WTC11 (cell line): ENCODE data around the gene GLT1D1. TPM values are rescaled to one million over a fixed set of nuclear protein-coding genes. Genes with fewer than 3 reads are reported as not detected.

ENCODE experiments used
- ATAC-seq: fragments of 200-7000 bp; cut with Tn5 transposase; 2 replicates; pipeline ENCODE4 v1.10.0; 2021; ENCODE audit warnings: mild to moderate bottlenecking, moderate library complexity
- CTCF ChIA-PET: fragments of 300-600 bp; sonication (Branson Sonifier 250); formaldehyde crosslinking; loops from one replicate; lab custom pipeline; 2021; ENCODE audit warnings: antibody characterized with exemption; lab: Charles Lee
- POLR2A ChIA-PET: fragments of 350-600 bp; sonication (Branson Sonifier 250); formaldehyde crosslinking; loops from one replicate; lab custom pipeline; 2021; ENCODE audit warnings: antibody characterized with exemption; lab: Charles Lee
- DNase-seq: peaks from one replicate; pipeline ENCODE4 v3.0.0; 2021; ENCODE audit warnings: low spot score
- H3K27ac Mint-ChIP-seq: 2 replicates; pipeline ENCODE4 v1.8.0; 2021; ENCODE audit warnings: mixed read lengths
- H3K27me3 Mint-ChIP-seq: 2 replicates; pipeline ENCODE4 v1.8.0; 2021; ENCODE audit warnings: low read depth, mild to moderate bottlenecking, moderate library complexity, mixed read lengths
- H3K36me3 Mint-ChIP-seq: 2 replicates; pipeline ENCODE4 v1.8.0; 2021; ENCODE audit warnings: mixed read lengths
- H3K4me1 Mint-ChIP-seq: 2 replicates; pipeline ENCODE4 v1.8.0; 2022; ENCODE audit warnings: mixed read lengths
- H3K4me3 Mint-ChIP-seq: 2 replicates; pipeline ENCODE4 v1.8.0; 2021; ENCODE audit warnings: mild to moderate bottlenecking, moderate library complexity, mixed read lengths
- H3K9me3 Mint-ChIP-seq: 2 replicates; pipeline ENCODE4 v1.8.0; 2021; ENCODE audit warnings: mixed read lengths
- CBFB ChIP-seq: sonication (generic); formaldehyde crosslinking; IDR thresholded peaks from 2 replicates; pipeline ENCODE4 v1.8.1; 2022; ENCODE audit warnings: mild to moderate bottlenecking, low read depth, missing genetic modification reagents
- CREM ChIP-seq: sonication (generic); formaldehyde crosslinking; IDR thresholded peaks from 2 replicates; pipeline ENCODE4 v1.8.1; 2022; ENCODE audit warnings: mild to moderate bottlenecking, missing genetic modification reagents, moderate library complexity
- ELF4 ChIP-seq: sonication (generic); formaldehyde crosslinking; IDR thresholded peaks from 2 replicates; pipeline ENCODE4 v1.8.1; 2022; ENCODE audit warnings: low read depth, mild to moderate bottlenecking, moderate library complexity, missing genetic modification reagents
- FOXK1 ChIP-seq: sonication (generic); formaldehyde crosslinking; IDR thresholded peaks from 2 replicates; pipeline ENCODE4 v1.8.0; 2022; ENCODE audit warnings: mild to moderate bottlenecking, moderate library complexity, missing genetic modification reagents
- FOXP1 ChIP-seq: sonication (generic); formaldehyde crosslinking; IDR thresholded peaks from 2 replicates; pipeline ENCODE4 v1.8.0; 2022; ENCODE audit warnings: missing genetic modification reagents, mild to moderate bottlenecking, moderate library complexity, borderline replicate concordance
- GTF2I ChIP-seq: fragments of 250-450 bp; sonication (Bioruptor Pico); conservative IDR thresholded peaks from 2 replicates; pipeline ENCODE4 v1.4.0; 2021; ENCODE audit warnings: mild to moderate bottlenecking
- HMGA2 ChIP-seq: fragments of 250-450 bp; sonication (Bioruptor Pico); IDR thresholded peaks from 2 replicates; pipeline ENCODE4 v1.4.0; 2021; ENCODE audit warnings: mild to moderate bottlenecking, moderate library complexity
- JUN ChIP-seq: sonication (generic); formaldehyde crosslinking; IDR thresholded peaks from 2 replicates; pipeline ENCODE4 v1.8.0; 2023; ENCODE audit warnings: mild to moderate bottlenecking, missing genetic modification reagents
- KAT7 ChIP-seq: sonication (generic); formaldehyde crosslinking; IDR thresholded peaks from 2 replicates; pipeline ENCODE4 v1.8.1; 2023; ENCODE audit warnings: missing genetic modification reagents, mild to moderate bottlenecking, borderline replicate concordance
- MYBL2 ChIP-seq: sonication (generic); formaldehyde crosslinking; IDR thresholded peaks from 2 replicates; pipeline ENCODE4 v1.8.1; 2023; ENCODE audit warnings: mild to moderate bottlenecking, moderate library complexity, missing genetic modification reagents
- NFATC4 ChIP-seq: fragments of 250-450 bp; sonication (Bioruptor Pico); IDR thresholded peaks from 2 replicates; pipeline ENCODE4 v1.9.0; 2021; ENCODE audit warnings: mild to moderate bottlenecking
- NFYB ChIP-seq: sonication (generic); formaldehyde crosslinking; conservative IDR thresholded peaks from 2 replicates; pipeline ENCODE4 v1.8.0; 2022; ENCODE audit warnings: low read depth, missing genetic modification reagents
- NR2C2 ChIP-seq: sonication (generic); formaldehyde crosslinking; IDR thresholded peaks from 2 replicates; pipeline ENCODE4 v1.8.0; 2022; ENCODE audit warnings: mild to moderate bottlenecking, missing genetic modification reagents
- OVOL2 ChIP-seq: fragments of 250-450 bp; sonication (Bioruptor Pico); IDR thresholded peaks from 2 replicates; pipeline ENCODE4 v1.9.0; 2021; ENCODE audit warnings: mild to moderate bottlenecking, borderline replicate concordance
- PRRX2 ChIP-seq: fragments of 250-450 bp; sonication (Bioruptor Pico); IDR thresholded peaks from 2 replicates; pipeline ENCODE4 v1.8.0; 2021; ENCODE audit warnings: mild to moderate bottlenecking
- SMAD3 ChIP-seq: sonication (generic); formaldehyde crosslinking; IDR thresholded peaks from 2 replicates; pipeline ENCODE4 v1.8.0; 2022; ENCODE audit warnings: missing genetic modification reagents, mild to moderate bottlenecking, borderline replicate concordance
- SMAD4 ChIP-seq: sonication (generic); formaldehyde crosslinking; IDR thresholded peaks from 2 replicates; pipeline ENCODE4 v1.8.0; 2022; ENCODE audit warnings: mild to moderate bottlenecking, missing genetic modification reagents
- TEAD4 ChIP-seq: sonication (generic); formaldehyde crosslinking; IDR thresholded peaks from 2 replicates; pipeline ENCODE4 v1.8.0; 2022; ENCODE audit warnings: mild to moderate bottlenecking, missing genetic modification reagents
- TP53 ChIP-seq: sonication (generic); formaldehyde crosslinking; IDR thresholded peaks from 2 replicates; pipeline ENCODE4 v1.8.1; 2023; ENCODE audit warnings: mild to moderate bottlenecking, missing genetic modification reagents
- ZNF121 ChIP-seq: sonication (generic); formaldehyde crosslinking; IDR thresholded peaks from 2 replicates; pipeline ENCODE4 v1.8.0; 2023; ENCODE audit warnings: missing genetic modification reagents
- ZNF219 ChIP-seq: sonication (generic); formaldehyde crosslinking; IDR thresholded peaks from 2 replicates; pipeline ENCODE4 v1.8.0; 2023; ENCODE audit warnings: missing genetic modification reagents, mild to moderate bottlenecking, borderline replicate concordance
- ZNF232 ChIP-seq: sonication (generic); formaldehyde crosslinking; IDR thresholded peaks from 2 replicates; pipeline ENCODE4 v1.8.0; 2022; ENCODE audit warnings: mild to moderate bottlenecking, missing genetic modification reagents
- ZNF317 ChIP-seq: sonication (generic); formaldehyde crosslinking; IDR thresholded peaks from 2 replicates; pipeline ENCODE4 v1.8.1; 2023; ENCODE audit warnings: low read depth, mild to moderate bottlenecking, moderate library complexity, missing genetic modification reagents, borderline replicate concordance
- total RNA-seq: library from RNA; stranded (reverse); gene quantifications from 3 replicates; pipeline ENCODE4 v1.2.3, GENCODE V29; 2021
- TF ChIP-seq, protein P1 (sequence below): sonication (generic); formaldehyde crosslinking; IDR thresholded peaks from 2 replicates; pipeline ENCODE4 v1.8.0; 2023; ENCODE audit warnings: missing genetic modification reagents, mild to moderate bottlenecking, borderline replicate concordance
- TF ChIP-seq, protein P2 (sequence below): sonication (generic); formaldehyde crosslinking; IDR thresholded peaks from 2 replicates; pipeline ENCODE4 v1.8.0; 2022; ENCODE audit warnings: mild to moderate bottlenecking, missing genetic modification reagents
- TF ChIP-seq, protein P3 (sequence below): fragments of 250-450 bp; sonication (Bioruptor Pico); IDR thresholded peaks from 2 replicates; pipeline ENCODE4 v1.9.0; 2021; ENCODE audit warnings: mild to moderate bottlenecking
- TF ChIP-seq, protein P4 (sequence below): sonication (generic); formaldehyde crosslinking; IDR thresholded peaks from 2 replicates; pipeline ENCODE4 v1.8.1; 2022; ENCODE audit warnings: low read depth, mild to moderate bottlenecking, moderate library complexity, missing genetic modification reagents, borderline replicate concordance
- TF ChIP-seq, protein P5 (sequence below): sonication (generic); formaldehyde crosslinking; conservative IDR thresholded peaks from 2 replicates; pipeline ENCODE4 v1.8.1; 2022; ENCODE audit warnings: mild to moderate bottlenecking, missing genetic modification reagents

GLT1D1 gene
- total RNA-seq, 1 experiment from 2014 or later, result 1.5 TPM

DNA sequence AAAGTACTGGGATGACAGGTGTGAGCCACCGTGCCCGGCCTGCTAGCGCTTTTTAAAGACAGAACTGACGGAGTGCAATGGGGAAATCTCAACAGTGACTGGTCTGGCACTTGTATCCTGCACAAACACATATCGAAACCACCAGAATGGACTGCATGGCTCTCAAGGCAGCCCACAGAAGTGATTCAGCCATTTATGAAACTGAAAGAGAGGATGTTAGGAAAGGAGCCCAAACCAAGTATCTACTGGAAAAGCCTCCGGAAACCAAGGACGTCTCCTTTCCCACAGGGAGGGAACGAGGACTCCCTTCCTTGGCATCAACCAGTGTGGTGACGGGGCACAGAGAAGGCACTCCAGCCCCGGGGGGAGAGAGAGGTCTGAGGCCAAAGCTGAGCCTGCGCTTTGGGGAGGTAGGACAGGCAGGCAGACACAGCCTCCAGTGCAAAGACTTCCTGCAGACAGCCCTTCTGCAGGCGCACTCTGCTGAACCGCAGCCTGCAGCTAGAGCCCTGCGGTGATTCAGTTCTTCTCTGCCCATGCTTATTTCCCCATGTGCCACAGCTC, 46.0 kb upstream of the GLT1D1 start:
- POLR2A ChIA-PET, result no interaction called here
- H3K9me3 Mint-ChIP-seq, result peaks cover 49% of the 10 kb centered on the region
- H3K4me3 Mint-ChIP-seq, result no peak overlapping the region
- ATAC-seq, result no peak
- CTCF ChIA-PET, result no interaction called here
- H3K36me3 Mint-ChIP-seq, result peaks cover 74% of the 10 kb centered on the region
- no peak for DNase-seq
- H3K27me3 Mint-ChIP-seq, result no peaks in the 10 kb centered on the region; the same call in 1 of the 2 replicates
- H3K4me1 Mint-ChIP-seq, result no peaks in the 10 kb centered on the region
- H3K27ac Mint-ChIP-seq, result no peak overlapping the region
- TF ChIP-seq ZNF317, result no peak
- TF ChIP-seq KAT7 (CRISPR knock-in tag), result no peak
- TF ChIP-seq TP53, result no peak
- TF ChIP-seq HMGA2 (CRISPR knock-in tag), result no peak
- TF ChIP-seq ZNF219 (CRISPR knock-in tag), result no peak
- TF ChIP-seq, protein P1, sequence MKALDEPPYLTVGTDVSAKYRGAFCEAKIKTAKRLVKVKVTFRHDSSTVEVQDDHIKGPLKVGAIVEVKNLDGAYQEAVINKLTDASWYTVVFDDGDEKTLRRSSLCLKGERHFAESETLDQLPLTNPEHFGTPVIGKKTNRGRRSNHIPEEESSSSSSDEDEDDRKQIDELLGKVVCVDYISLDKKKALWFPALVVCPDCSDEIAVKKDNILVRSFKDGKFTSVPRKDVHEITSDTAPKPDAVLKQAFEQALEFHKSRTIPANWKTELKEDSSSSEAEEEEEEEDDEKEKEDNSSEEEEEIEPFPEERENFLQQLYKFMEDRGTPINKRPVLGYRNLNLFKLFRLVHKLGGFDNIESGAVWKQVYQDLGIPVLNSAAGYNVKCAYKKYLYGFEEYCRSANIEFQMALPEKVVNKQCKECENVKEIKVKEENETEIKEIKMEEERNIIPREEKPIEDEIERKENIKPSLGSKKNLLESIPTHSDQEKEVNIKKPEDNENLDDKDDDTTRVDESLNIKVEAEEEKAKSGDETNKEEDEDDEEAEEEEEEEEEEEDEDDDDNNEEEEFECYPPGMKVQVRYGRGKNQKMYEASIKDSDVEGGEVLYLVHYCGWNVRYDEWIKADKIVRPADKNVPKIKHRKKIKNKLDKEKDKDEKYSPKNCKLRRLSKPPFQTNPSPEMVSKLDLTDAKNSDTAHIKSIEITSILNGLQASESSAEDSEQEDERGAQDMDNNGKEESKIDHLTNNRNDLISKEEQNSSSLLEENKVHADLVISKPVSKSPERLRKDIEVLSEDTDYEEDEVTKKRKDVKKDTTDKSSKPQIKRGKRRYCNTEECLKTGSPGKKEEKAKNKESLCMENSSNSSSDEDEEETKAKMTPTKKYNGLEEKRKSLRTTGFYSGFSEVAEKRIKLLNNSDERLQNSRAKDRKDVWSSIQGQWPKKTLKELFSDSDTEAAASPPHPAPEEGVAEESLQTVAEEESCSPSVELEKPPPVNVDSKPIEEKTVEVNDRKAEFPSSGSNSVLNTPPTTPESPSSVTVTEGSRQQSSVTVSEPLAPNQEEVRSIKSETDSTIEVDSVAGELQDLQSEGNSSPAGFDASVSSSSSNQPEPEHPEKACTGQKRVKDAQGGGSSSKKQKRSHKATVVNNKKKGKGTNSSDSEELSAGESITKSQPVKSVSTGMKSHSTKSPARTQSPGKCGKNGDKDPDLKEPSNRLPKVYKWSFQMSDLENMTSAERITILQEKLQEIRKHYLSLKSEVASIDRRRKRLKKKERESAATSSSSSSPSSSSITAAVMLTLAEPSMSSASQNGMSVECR (CRISPR knock-in tag), result no peak
- TF ChIP-seq NFYB (CRISPR knock-in tag), result no peak
- TF ChIP-seq SMAD3, result no peak
- TF ChIP-seq GTF2I (CRISPR knock-in tag), result no peak
- no peak for TF ChIP-seq NFATC4
- no peak for TF ChIP-seq CREM (CRISPR knock-in tag)
- TF ChIP-seq TEAD4, result no peak
- no peak for TF ChIP-seq OVOL2 (CRISPR knock-in tag)
- TF ChIP-seq, protein P2, sequence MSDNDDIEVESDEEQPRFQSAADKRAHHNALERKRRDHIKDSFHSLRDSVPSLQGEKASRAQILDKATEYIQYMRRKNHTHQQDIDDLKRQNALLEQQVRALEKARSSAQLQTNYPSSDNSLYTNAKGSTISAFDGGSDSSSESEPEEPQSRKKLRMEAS (CRISPR knock-in tag), result no peak
- no peak for TF ChIP-seq NR2C2 (CRISPR knock-in tag)
- TF ChIP-seq PRRX2 (CRISPR knock-in tag), result no peak
- TF ChIP-seq ZNF232 (CRISPR knock-in tag), result no peak
- TF ChIP-seq CBFB (CRISPR knock-in tag), result no peak

DNA sequence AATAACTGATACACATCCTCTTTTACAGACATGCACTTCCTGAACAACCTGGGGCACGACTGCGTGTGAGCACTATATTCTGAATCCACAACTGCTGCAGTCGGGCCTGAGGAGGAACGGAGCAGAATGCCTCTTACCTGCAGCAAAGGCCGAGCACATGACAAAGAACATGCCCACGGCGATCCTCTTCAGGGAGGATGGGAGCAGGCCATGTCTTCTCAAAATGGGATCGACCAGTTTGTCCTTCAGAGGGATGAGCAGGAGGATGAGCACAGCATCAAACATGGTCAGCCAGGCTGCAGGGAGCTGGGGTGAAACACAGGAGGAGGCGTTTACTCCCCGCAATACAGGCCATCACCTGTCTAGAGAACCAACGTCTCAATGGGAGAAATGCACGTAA, 44.6 kb upstream of the GLT1D1 start:
- H3K27me3 Mint-ChIP-seq, result no peaks in the 10 kb centered on the region
- no peak overlapping the region for H3K4me3 Mint-ChIP-seq
- POLR2A ChIA-PET, result no interaction called here
- H3K4me1 Mint-ChIP-seq, result no peaks in the 10 kb centered on the region
- CTCF ChIA-PET, result no interaction called here
- H3K27ac Mint-ChIP-seq, result no peak overlapping the region
- peaks cover 41% of the 10 kb centered on the region for H3K9me3 Mint-ChIP-seq
- DNase-seq (no peak), ATAC-seq (no peak)
- H3K36me3 Mint-ChIP-seq, result peaks cover 71% of the 10 kb centered on the region
- TF ChIP-seq JUN (CRISPR knock-in tag) (no peak), ZNF317 (no peak), FOXP1 (no peak), ELF4 (CRISPR knock-in tag) (no peak), NFYB (CRISPR knock-in tag) (no peak), MYBL2 (CRISPR knock-in tag) (no peak), FOXK1 (CRISPR knock-in tag) (no peak), ZNF121 (no peak), SMAD4 (CRISPR knock-in tag) (no peak)
- TF ChIP-seq, protein P3, sequence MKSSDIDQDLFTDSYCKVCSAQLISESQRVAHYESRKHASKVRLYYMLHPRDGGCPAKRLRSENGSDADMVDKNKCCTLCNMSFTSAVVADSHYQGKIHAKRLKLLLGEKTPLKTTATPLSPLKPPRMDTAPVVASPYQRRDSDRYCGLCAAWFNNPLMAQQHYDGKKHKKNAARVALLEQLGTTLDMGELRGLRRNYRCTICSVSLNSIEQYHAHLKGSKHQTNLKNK (CRISPR knock-in tag), result no peak
- TF ChIP-seq, protein P4, sequence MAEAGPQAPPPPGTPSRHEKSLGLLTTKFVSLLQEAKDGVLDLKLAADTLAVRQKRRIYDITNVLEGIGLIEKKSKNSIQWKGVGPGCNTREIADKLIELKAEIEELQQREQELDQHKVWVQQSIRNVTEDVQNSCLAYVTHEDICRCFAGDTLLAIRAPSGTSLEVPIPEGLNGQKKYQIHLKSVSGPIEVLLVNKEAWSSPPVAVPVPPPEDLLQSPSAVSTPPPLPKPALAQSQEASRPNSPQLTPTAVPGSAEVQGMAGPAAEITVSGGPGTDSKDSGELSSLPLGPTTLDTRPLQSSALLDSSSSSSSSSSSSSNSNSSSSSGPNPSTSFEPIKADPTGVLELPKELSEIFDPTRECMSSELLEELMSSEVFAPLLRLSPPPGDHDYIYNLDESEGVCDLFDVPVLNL (CRISPR knock-in tag), result no peak
- TF ChIP-seq, protein P1 (CRISPR knock-in tag), result no peak
- TF ChIP-seq, protein P5, sequence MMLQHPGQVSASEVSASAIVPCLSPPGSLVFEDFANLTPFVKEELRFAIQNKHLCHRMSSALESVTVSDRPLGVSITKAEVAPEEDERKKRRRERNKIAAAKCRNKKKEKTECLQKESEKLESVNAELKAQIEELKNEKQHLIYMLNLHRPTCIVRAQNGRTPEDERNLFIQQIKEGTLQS (CRISPR knock-in tag), result no peak
